D721Med (cell line): ENCODE data around the gene CEMIP.

Experiments used
- DNase-seq: peaks from one replicate; pipeline ENCODE4 v3.0.0; 2011; ENCODE audit warnings: low spot score; ENCODE audit not compliant: insufficient read length
- FAIRE-seq: peaks from 2 replicates; lab custom pipeline; 2011; peaks lifted over from hg19 to GRCh38; lab: Jason Lieb, UNC
- TF ChIP-seq, protein P1 (sequence below): IDR thresholded peaks from 2 replicates; pipeline ENCODE4 v1.5.1; 2012; ENCODE audit warnings: mild to moderate bottlenecking, control low read depth; ENCODE audit not compliant: insufficient read depth; ENCODE audit errors: missing control alignments

CEMIP gene

DNA sequence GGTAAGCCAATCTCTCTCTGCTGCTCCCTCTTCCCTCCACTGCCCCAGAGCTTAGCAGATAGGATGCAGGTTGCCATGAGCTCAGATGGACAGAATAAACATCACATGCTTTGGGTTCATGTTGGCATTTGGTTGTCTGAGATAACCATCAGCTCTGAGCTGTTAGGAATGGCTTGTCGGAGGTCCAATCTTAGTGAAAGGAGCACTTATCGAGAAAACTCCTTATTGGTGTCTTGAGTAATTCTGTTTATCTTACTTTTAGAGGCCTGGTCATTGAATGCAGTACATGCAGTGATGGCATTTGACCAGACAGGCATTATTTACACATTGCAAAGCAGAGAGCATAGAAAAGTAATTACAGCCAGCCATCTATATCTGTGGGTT, 99.7 kb downstream of the CEMIP start:
- no peak for FAIRE-seq
- TF ChIP-seq, protein P1, sequence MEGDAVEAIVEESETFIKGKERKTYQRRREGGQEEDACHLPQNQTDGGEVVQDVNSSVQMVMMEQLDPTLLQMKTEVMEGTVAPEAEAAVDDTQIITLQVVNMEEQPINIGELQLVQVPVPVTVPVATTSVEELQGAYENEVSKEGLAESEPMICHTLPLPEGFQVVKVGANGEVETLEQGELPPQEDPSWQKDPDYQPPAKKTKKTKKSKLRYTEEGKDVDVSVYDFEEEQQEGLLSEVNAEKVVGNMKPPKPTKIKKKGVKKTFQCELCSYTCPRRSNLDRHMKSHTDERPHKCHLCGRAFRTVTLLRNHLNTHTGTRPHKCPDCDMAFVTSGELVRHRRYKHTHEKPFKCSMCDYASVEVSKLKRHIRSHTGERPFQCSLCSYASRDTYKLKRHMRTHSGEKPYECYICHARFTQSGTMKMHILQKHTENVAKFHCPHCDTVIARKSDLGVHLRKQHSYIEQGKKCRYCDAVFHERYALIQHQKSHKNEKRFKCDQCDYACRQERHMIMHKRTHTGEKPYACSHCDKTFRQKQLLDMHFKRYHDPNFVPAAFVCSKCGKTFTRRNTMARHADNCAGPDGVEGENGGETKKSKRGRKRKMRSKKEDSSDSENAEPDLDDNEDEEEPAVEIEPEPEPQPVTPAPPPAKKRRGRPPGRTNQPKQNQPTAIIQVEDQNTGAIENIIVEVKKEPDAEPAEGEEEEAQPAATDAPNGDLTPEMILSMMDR = no peak
- DNase-seq = no peak

DNA sequence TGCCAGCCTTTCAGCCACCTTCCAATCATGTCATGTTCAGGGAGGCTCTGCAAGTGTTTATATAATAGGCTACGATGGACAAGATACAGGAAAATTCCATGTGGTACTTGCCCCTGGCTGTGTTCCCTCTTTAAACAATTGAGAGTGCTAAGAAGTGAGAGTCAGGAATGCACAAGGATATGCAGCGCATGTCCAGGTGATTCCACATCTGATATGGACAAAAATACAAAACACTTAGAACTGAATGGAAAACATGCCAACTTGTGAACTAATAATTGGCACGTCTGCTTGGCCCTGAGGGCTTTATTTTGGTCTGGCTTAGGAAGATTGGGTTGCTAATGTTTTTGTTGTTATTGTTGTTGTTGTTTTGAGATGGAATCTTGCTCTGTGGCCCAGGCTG, 100.9 kb downstream of the CEMIP start:
- no peak for FAIRE-seq
- TF ChIP-seq, protein P1 = no peak
- DNase-seq = no peak

DNA sequence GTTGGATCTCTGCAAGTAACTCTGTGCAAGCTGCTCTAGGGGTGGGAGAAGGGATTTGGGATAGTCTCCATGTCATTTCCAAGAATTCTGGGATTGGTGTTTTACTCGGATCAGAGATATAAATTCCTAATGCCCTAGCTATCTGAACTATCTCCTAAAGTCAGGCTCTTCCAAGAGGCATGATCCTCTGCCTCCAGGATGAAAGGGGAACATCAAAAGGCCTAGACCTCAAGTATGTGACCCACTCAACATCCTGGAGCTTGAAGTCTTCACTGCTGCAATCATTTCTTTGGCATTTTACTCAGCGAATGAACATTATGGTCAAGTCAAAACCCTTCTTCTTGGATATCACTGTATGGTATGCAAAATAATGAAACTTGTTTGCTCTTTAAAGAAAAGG, 104.5 kb downstream of the CEMIP start:
- FAIRE-seq = no peak
- DNase-seq = no peak
- TF ChIP-seq, protein P1 = no peak

DNA sequence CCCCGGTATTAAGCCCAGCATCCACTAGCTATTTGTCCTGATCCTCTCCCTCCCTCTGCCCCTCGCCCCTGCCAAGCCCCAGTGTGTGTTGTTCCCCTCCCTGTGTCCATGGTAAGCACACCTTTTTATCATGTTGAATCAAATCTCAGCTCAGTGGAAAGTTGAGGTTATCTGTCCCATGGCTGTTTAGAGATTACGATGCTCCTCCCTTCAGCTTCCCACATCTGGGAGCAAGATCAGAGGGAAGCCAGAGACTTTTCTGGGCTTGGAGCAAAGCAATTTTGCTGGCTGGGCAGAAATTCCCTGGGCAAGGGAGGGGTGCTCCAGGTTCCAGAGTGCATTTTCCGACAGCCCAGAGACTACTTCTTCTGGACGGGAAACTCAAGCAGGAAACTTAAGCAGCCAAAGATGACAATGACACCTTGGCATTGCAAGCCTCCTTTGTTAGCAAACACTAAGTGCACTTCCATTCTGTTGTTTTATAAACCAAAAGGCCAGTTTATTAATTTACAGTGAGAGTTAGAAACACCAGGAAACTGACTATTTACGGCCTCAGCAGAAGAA, 105.9 kb downstream of the CEMIP start:
- TF ChIP-seq, protein P1 = no peak
- FAIRE-seq = no peak
- DNase-seq = no peak

DNA sequence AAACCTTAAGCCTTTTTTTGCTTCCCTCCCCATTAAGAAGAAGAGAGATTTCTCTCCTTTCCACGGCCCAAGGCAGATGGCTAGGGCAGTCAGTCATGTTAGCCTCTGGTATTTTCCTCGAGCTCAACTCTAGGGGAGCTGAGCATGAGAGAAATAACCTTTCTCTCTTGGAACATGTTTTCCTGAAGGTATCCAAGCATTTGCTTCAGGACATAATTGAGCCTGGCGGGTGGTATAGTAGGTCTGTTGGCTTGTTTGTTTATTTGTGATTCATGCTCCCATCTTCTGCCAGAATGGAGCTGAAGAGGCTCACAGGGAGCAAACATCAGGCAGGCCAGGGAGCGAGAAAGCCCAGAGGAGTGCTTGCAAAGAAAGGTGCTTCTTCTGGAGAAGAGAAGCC, 108.0 kb downstream of the CEMIP start:
- TF ChIP-seq, protein P1 = no peak
- FAIRE-seq (no peak), DNase-seq (no peak)

DNA sequence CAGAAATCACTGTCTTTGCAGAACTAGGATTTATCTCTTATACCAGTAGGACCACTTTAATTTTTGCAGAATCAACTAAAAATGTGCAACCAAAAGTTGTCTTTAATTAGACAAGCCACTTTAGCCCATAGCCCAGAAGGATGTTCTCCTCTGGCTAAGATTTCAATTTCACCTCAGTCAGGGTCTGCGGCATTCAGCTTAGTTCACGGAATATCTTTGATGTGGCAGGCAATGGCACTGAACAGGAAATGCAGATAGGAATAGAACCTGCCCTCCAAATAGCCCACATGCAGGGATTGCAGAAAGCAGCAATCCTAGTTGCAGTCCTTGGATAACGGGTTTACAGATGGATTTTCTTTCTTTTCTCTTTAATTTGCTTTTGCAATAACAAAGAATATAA, 109.7 kb downstream of the CEMIP start:
- DNase-seq (no peak), FAIRE-seq (no peak)
- TF ChIP-seq, protein P1 = no peak

GRCh38 chr15:80890341-80891005, 111.3 kb downstream of the CEMIP start:
- no peak for DNase-seq
- no peak for FAIRE-seq
- TF ChIP-seq, protein P1 = no peak
